SK-N-MC (cell line): Measurements from ENCODE around the gene CCDC30.

ENCODE experiments used
- DNase-seq: peaks from one replicate; pipeline ENCODE4 v3.0.0-alpha.2; 2011; ENCODE audit warnings: low read depth, low spot score
- H3K27ac ChIP-seq: fragments of 200-600 bp; sonication (generic); 2 replicates; pipeline ENCODE4 v1.5.1; 2016; ENCODE audit warnings: mixed run types
- H3K36me3 ChIP-seq: fragments of 200-600 bp; sonication (generic); 2 replicates; pipeline ENCODE4 v1.6.1; 2017; ENCODE audit warnings: antibody characterized with exemption, low read length, mixed read lengths; ENCODE audit not compliant: insufficient read depth
- H3K4me3 ChIP-seq: fragments of 200-600 bp; sonication (generic); 2 replicates; pipeline ENCODE4 v1.5.1; 2016
- H3K9ac ChIP-seq: fragments of 200-600 bp; sonication (generic); 2 replicates; pipeline ENCODE4 v1.8.0; 2017; ENCODE audit warnings: mixed run types, mixed read lengths; ENCODE audit not compliant: insufficient read length
- H3K9me3 ChIP-seq: fragments of 200-600 bp; sonication (generic); 2 replicates; pipeline ENCODE4 v1.6.1; 2017; ENCODE audit warnings: low read depth, mild to moderate bottlenecking, antibody characterized with exemption, low read length, moderate library complexity, mixed read lengths
- EZH2 ChIP-seq: fragments of 200-600 bp; sonication (generic); IDR thresholded peaks from one replicate; pipeline ENCODE4 v1.6.1; 2017; ENCODE audit warnings: antibody characterized with exemption
- FOXP2 ChIP-seq: optimal IDR thresholded peaks from 2 replicates; pipeline ENCODE3; 2011; ENCODE audit warnings: mild to moderate bottlenecking, moderate library complexity; ENCODE audit not compliant: insufficient read depth; ENCODE audit errors: extremely low read length, control extremely low read depth
- POLR2AphosphoS5 ChIP-seq: IDR thresholded peaks from 2 replicates; pipeline ENCODE4 v1.6.1; 2012; ENCODE audit warnings: mild to moderate bottlenecking, low read depth, low read length, borderline replicate concordance

The CCDC30 gene

GRCh38 chr1:42691157-42691498, 228.0 kb downstream of the CCDC30 start:
- H3K27ac ChIP-seq, result no peak overlapping the region
- TF ChIP-seq EZH2 (no peak), FOXP2 (no peak), POLR2AphosphoS5 (no peak)
- H3K9me3 ChIP-seq, result no peaks in the 10 kb centered on the region

GRCh38 chr1:42692461-42692860, 229.4 kb downstream of the CCDC30 start:
- DNase-seq, result no peak
- Histone ChIP-seq H3K27ac (no peak overlapping the region), H3K4me3 (no peak overlapping the region), H3K36me3 (peaks cover 100% of the 10 kb centered on the region), H3K9me3 (no peaks in the 10 kb centered on the region), H3K9ac (no peak overlapping the region)
- TF ChIP-seq FOXP2, result no peak
- TF ChIP-seq POLR2AphosphoS5, result no peak; the same call in 1 of the 2 replicates
- TF ChIP-seq EZH2, result no peak

More at GRCh38 chr1:42691157-42691498, 228.0 kb downstream of the CCDC30 start:
- Histone ChIP-seq H3K36me3 (peaks cover 100% of the 10 kb centered on the region), H3K4me3 (no peak overlapping the region), H3K9ac (no peak overlapping the region)
- no peak for DNase-seq

- Histone ChIP-seq H3K9me3 (no peaks in the 10 kb centered on the region), H3K27ac (no peak overlapping the region), H3K9ac (no peak overlapping the region), H3K4me3 (no peak overlapping the region), H3K36me3 (peaks cover 100% of the 10 kb centered on the region)
- TF ChIP-seq POLR2AphosphoS5, result no peak
- no peak for TF ChIP-seq EZH2
- TF ChIP-seq FOXP2, result no peak
- DNase-seq, result no peak
Measured at GRCh38 chr1:42692911-42693310, 229.8 kb downstream of the CCDC30 start.

- peaks cover 99% of the 10 kb centered on the region for H3K36me3 ChIP-seq
- H3K27ac ChIP-seq, result no peak overlapping the region
- no peaks in the 10 kb centered on the region for H3K9me3 ChIP-seq
- no peak overlapping the region for H3K4me3 ChIP-seq
- H3K9ac ChIP-seq, result no peak overlapping the region
- DNase-seq, result no peak
- TF ChIP-seq FOXP2 (no peak), EZH2 (no peak), POLR2AphosphoS5 (no peak)
Measured at GRCh38 chr1:42698081-42698813, 235.2 kb downstream of the CCDC30 start.

- Histone ChIP-seq H3K9me3 (no peaks in the 10 kb centered on the region), H3K36me3 (peaks cover 99% of the 10 kb centered on the region), H3K4me3 (no peak overlapping the region), H3K9ac (no peak overlapping the region), H3K27ac (0 out of 2 replicates have a peak overlapping the region, but pooled peaks have one; percentile 2)
- DNase-seq, result no peak
- no peak for TF ChIP-seq EZH2
Measured at GRCh38 chr1:42700006-42700405, 236.9 kb downstream of the CCDC30 start.

- no peak overlapping the region for H3K4me3 ChIP-seq
- peaks cover 98% of the 10 kb centered on the region for H3K36me3 ChIP-seq
- no peak for DNase-seq
- H3K27ac ChIP-seq, result no peak overlapping the region
- no peak overlapping the region for H3K9ac ChIP-seq
- TF ChIP-seq POLR2AphosphoS5, result peak; percentile 29; the same call in 1 of the 2 replicates
- no peak for TF ChIP-seq EZH2
- H3K9me3 ChIP-seq, result no peaks in the 10 kb centered on the region
Measured at GRCh38 chr1:42703888-42704464, 240.9 kb downstream of the CCDC30 start.
